ENCODE measurements around the gene LIN37. TPM values are rescaled to one million over a fixed set of nuclear protein-coding genes. Genes with fewer than 3 reads are reported as not detected.

The LIN37 gene
- total RNA-seq, 3 donors from 2014 or later = 12.8 to 15.4 (median 14.2) TPM

DNA sequence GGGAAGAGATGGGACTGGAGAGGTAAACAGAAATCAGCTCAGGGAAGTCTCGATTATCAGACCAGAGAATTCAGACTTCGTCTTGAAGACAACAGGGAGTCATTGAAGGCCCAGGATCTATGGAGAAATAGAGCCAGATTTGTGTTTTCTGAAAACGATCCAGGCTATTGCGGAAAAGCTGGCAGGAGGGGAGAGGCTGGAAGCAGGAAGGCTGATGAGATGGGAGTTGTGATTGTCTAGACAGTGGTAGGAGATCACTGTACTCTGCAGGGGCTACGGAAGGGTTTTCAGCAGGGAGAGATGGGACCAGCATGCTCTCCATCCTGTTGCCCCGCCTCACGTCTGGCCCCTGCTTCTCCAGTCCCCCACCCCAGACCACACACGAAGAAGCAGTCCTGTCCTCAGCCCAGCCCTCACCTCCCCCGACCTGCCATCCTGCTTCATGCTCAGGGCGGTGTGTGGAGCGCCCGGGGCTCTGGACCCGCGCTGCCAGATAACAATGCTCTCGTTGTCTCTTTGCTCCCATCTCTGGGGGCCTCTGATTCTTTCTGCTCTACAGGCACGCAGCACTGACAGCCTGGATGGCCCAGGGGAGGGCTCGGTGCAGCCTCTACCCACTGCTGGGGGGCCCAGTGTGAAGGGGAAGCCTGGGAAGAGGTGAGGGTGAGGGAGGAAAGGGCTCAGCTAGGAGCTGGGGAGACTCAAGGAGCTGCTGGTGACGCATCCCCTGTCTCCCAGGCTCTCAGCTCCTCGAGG lies 28.9 kb downstream of the LIN37 start:
- H3K27me3 ChIP-seq = no peaks in the 10 kb centered on the region
- H3K4me3 ChIP-seq = no peak overlapping the region
- no peaks in the 10 kb centered on the region for H3K36me3 ChIP-seq
- TF ChIP-seq POLR2AphosphoS5 (IDR thresholded peaks at IDR 0.05) = no peak
- TF ChIP-seq, protein P1, sequence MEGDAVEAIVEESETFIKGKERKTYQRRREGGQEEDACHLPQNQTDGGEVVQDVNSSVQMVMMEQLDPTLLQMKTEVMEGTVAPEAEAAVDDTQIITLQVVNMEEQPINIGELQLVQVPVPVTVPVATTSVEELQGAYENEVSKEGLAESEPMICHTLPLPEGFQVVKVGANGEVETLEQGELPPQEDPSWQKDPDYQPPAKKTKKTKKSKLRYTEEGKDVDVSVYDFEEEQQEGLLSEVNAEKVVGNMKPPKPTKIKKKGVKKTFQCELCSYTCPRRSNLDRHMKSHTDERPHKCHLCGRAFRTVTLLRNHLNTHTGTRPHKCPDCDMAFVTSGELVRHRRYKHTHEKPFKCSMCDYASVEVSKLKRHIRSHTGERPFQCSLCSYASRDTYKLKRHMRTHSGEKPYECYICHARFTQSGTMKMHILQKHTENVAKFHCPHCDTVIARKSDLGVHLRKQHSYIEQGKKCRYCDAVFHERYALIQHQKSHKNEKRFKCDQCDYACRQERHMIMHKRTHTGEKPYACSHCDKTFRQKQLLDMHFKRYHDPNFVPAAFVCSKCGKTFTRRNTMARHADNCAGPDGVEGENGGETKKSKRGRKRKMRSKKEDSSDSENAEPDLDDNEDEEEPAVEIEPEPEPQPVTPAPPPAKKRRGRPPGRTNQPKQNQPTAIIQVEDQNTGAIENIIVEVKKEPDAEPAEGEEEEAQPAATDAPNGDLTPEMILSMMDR (IDR thresholded peaks at IDR 0.05) = no peak
- no peak for TF ChIP-seq POLR2A (IDR thresholded peaks at IDR 0.05)
- peaks cover 0 to 4% of the 10 kb centered on the region in 2 donors for H3K4me1 ChIP-seq
- H3K27ac ChIP-seq = no peak overlapping the region
- intact Hi-C loops (cut with DNase I; ENCODE audit: low total_unique reads) = no loop called here
- H3K9me3 ChIP-seq = no peaks in the 10 kb centered on the region
- no peak for DNase-seq (ENCODE audit: low spot score in 2 of 2)

DNA sequence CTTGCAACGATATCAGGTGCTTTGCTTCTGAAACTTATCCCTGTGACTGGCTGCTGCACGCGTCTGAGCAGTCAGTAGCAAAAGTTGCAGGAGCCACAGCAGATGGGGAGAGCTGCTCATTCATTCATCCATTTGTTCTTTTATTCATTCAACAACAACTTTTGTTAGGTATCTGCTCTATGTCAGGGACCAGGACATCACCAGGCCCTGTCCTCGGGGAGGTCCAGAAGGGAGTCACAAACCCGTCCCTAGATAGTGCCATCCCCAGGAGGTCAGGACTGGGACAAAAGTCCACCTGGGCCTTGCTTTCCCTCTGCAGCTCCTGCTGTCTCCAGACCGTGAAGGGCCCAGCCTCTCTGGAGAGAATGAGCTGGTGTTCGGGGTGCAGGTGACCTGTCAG lies 29.6 kb downstream of the LIN37 start:
- Histone ChIP-seq H3K27me3 (no peaks in the 10 kb centered on the region), H3K4me1 (peaks cover 0 to 4% of the 10 kb centered on the region in 2 donors), H3K27ac (no peak overlapping the region), H3K4me3 (no peak overlapping the region), H3K9me3 (no peaks in the 10 kb centered on the region), H3K36me3 (no peaks in the 10 kb centered on the region)
- TF ChIP-seq, protein P1 (IDR thresholded peaks at IDR 0.05) = no peak
- TF ChIP-seq POLR2AphosphoS5 (IDR thresholded peaks at IDR 0.05) = no peak
- TF ChIP-seq POLR2A (IDR thresholded peaks at IDR 0.05) = no peak
- no peak for DNase-seq (ENCODE audit: low spot score in 2 of 2)
- intact Hi-C loops (cut with DNase I; ENCODE audit: low total_unique reads) = no loop called here

DNA sequence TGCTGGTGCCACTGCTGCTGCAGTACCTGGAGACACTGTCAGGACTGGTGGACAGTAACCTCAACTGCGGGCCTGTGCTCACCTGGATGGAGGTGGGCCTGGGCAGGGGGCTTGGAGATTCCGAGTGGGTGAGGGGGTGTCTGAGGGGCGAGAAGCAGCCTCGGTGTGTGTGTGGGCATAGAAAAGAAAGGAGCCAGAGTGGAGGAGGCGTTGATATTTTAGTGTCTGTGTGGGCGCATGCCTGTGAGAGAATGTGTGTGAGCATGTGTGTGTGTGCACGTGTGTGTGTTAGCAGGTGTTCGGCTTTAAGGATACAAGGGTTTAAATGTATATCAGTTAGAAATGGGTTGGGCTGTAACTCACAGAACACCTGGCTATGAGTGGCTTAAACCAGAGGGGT lies 30.7 kb downstream of the LIN37 start:
- Histone ChIP-seq H3K4me1 (peaks cover 0 to 4% of the 10 kb centered on the region in 2 donors), H3K27me3 (no peaks in the 10 kb centered on the region), H3K36me3 (no peaks in the 10 kb centered on the region), H3K27ac (no peak overlapping the region), H3K4me3 (no peak overlapping the region), H3K9me3 (no peaks in the 10 kb centered on the region)
- no peak for DNase-seq (ENCODE audit: low spot score in 2 of 2)
- intact Hi-C loops (cut with DNase I; ENCODE audit: low total_unique reads) = no loop called here
- TF ChIP-seq POLR2AphosphoS5 (IDR thresholded peaks at IDR 0.05) (no peak), POLR2A (IDR thresholded peaks at IDR 0.05) (no peak)
- TF ChIP-seq, protein P1 (IDR thresholded peaks at IDR 0.05) = no peak

DNA sequence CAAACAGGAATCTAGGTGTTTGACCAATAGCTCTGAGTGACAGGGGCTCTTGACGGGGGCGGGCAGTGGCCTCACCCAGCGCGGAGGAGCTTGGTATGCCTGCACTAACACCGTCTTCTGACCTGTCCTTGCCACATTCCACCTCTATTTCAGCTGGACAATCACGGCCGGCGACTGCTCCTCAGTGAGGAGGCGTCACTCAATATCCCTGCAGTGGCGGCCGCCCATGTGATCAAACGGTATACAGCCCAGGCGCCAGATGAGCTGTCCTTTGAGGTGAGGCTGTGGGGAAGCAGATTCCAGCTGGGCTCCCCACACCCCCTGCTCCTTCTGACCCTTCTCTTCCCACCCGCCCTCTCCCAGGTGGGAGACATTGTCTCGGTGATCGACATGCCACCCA lies 31.7 kb downstream of the LIN37 start:
- H3K27me3 ChIP-seq = no peaks in the 10 kb centered on the region
- no peak overlapping the region for H3K4me3 ChIP-seq
- DNase-seq (ENCODE audit: low spot score in 2 of 2) = no peak
- H3K27ac ChIP-seq = no peak overlapping the region
- H3K9me3 ChIP-seq = no peaks in the 10 kb centered on the region
- intact Hi-C loops (cut with DNase I; ENCODE audit: low total_unique reads) = no loop called here
- TF ChIP-seq, protein P1 (IDR thresholded peaks at IDR 0.05) = no peak
- no peak for TF ChIP-seq POLR2A (IDR thresholded peaks at IDR 0.05)
- TF ChIP-seq POLR2AphosphoS5 (IDR thresholded peaks at IDR 0.05) = no peak
- no peaks in the 10 kb centered on the region for H3K4me1 ChIP-seq
- no peaks in the 10 kb centered on the region for H3K36me3 ChIP-seq

DNA sequence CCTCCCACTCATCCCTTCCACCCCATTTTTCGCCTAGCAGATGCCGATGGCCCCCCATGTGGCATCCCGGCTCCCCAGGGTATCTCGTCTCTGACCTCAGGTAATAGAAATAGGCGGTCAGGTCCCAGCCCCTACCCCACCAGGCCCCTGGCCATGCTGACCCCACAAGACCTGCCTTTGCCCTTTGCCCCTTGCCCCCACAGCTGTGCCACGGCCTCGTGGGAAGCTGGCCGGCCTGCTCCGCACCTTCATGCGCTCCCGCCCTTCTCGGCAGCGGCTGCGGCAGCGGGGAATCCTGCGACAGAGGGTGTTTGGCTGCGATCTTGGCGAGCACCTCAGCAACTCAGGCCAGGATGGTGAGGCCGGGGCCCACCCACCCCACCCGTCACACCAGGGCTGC lies 32.3 kb downstream of the LIN37 start:
- Histone ChIP-seq H3K9me3 (no peaks in the 10 kb centered on the region), H3K27me3 (no peaks in the 10 kb centered on the region), H3K4me3 (no peak overlapping the region), H3K27ac (no peak overlapping the region), H3K4me1 (no peaks in the 10 kb centered on the region), H3K36me3 (no peaks in the 10 kb centered on the region)
- intact Hi-C loops (cut with DNase I; ENCODE audit: low total_unique reads) = no loop called here
- TF ChIP-seq, protein P1 (IDR thresholded peaks at IDR 0.05) = no peak
- TF ChIP-seq POLR2AphosphoS5 (IDR thresholded peaks at IDR 0.05) (no peak), POLR2A (IDR thresholded peaks at IDR 0.05) (no peak)
- no peak for DNase-seq (ENCODE audit: low spot score in 2 of 2)

Data from breast epithelium (tissue), 4 donors.